IPS-20b (cell line): ENCODE measurements around the gene STARD8.

ENCODE experiments used
- H3K27ac ChIP-seq: one replicate; pipeline ENCODE4 v1.5.1; 2013; ENCODE audit warnings: low read length
- H3K27me3 ChIP-seq: 2 replicates; pipeline ENCODE4 v1.6.1; 2013; ENCODE audit warnings: mild to moderate bottlenecking, low read length, inconsistent platforms; ENCODE audit not compliant: insufficient read depth
- H3K36me3 ChIP-seq: 2 replicates; pipeline ENCODE4 v1.6.1; 2013; ENCODE audit warnings: low read depth, mild to moderate bottlenecking, inconsistent platforms, low read length, moderate library complexity; ENCODE audit not compliant: insufficient read depth
- H3K4me1 ChIP-seq: 2 replicates; pipeline ENCODE4 v1.6.1; 2013; ENCODE audit warnings: mild to moderate bottlenecking, control low read depth, inconsistent platforms, low read length, moderate library complexity; ENCODE audit not compliant: insufficient read depth
- H3K4me3 ChIP-seq: 2 replicates; pipeline ENCODE4 v1.5.1; 2013; ENCODE audit warnings: mild to moderate bottlenecking, low read length, inconsistent platforms
- H3K9ac ChIP-seq: 2 replicates; pipeline ENCODE4 v1.6.1; 2013; ENCODE audit warnings: low read depth, mild to moderate bottlenecking, inconsistent platforms, low read length, moderate library complexity
- H3K9me3 ChIP-seq: 2 replicates; pipeline ENCODE4 v1.6.1; 2013; ENCODE audit warnings: mild to moderate bottlenecking, low read depth, low read length, inconsistent platforms; ENCODE audit not compliant: insufficient read depth

STARD8 gene

GRCh38 chrX:68743754-68744153, 96.3 kb downstream of the STARD8 start:
- Histone ChIP-seq H3K27ac (no peak overlapping the region), H3K27me3 (no peaks in the 10 kb centered on the region), H3K36me3 (no peaks in the 10 kb centered on the region), H3K9ac (no peak overlapping the region), H3K9me3 (no peaks in the 10 kb centered on the region), H3K4me3 (no peak overlapping the region), H3K4me1 (no peaks in the 10 kb centered on the region)

- Histone ChIP-seq H3K9me3 (no peaks in the 10 kb centered on the region), H3K36me3 (no peaks in the 10 kb centered on the region), H3K9ac (no peak overlapping the region), H3K4me1 (no peaks in the 10 kb centered on the region), H3K27ac (no peak overlapping the region), H3K27me3 (no peaks in the 10 kb centered on the region), H3K4me3 (no peak overlapping the region)
These were observed 99.5 kb downstream of the STARD8 start for GRCh38 chrX:68746988-68747387.

- H3K9ac ChIP-seq, result no peak overlapping the region
- H3K27ac ChIP-seq, result no peak overlapping the region
- no peaks in the 10 kb centered on the region for H3K36me3 ChIP-seq
- H3K9me3 ChIP-seq, result no peaks in the 10 kb centered on the region
- H3K27me3 ChIP-seq, result no peaks in the 10 kb centered on the region
- no peak overlapping the region for H3K4me3 ChIP-seq
- no peaks in the 10 kb centered on the region for H3K4me1 ChIP-seq
These were observed 100.6 kb downstream of the STARD8 start for GRCh38 chrX:68748030-68748429.

DNA sequence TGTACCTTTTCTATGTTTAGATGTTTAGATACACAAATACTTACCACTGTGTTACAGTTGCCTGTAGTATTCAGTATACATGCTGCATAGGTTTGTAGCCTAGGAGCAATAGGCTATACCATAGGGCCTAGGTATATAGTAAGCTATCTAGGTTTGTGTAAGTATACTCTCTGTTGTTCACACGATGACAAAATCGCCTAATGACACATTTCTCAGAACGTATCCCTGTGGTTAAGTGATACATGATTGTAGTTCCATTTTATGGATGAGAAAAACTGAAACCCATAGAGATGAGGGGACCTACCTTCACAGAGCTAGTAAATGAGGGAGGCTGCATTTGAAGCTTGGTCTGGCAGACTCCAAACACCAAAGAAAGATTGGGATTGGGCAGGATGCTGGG, 102.0 kb downstream of the STARD8 start:
- no peaks in the 10 kb centered on the region for H3K27me3 ChIP-seq
- no peak overlapping the region for H3K9ac ChIP-seq
- no peaks in the 10 kb centered on the region for H3K9me3 ChIP-seq

GRCh38 chrX:68750316-68750715, 102.8 kb downstream of the STARD8 start:
- Histone ChIP-seq H3K4me3 (no peak overlapping the region), H3K4me1 (no peaks in the 10 kb centered on the region), H3K27me3 (no peaks in the 10 kb centered on the region), H3K9ac (no peak overlapping the region), H3K36me3 (no peaks in the 10 kb centered on the region), H3K9me3 (no peaks in the 10 kb centered on the region), H3K27ac (no peak overlapping the region)

More for the DNA sequence above, 102.0 kb downstream of the STARD8 start:
- H3K4me3 ChIP-seq, result no peak overlapping the region
- no peak overlapping the region for H3K27ac ChIP-seq
- no peaks in the 10 kb centered on the region for H3K4me1 ChIP-seq
- no peaks in the 10 kb centered on the region for H3K36me3 ChIP-seq

DNA sequence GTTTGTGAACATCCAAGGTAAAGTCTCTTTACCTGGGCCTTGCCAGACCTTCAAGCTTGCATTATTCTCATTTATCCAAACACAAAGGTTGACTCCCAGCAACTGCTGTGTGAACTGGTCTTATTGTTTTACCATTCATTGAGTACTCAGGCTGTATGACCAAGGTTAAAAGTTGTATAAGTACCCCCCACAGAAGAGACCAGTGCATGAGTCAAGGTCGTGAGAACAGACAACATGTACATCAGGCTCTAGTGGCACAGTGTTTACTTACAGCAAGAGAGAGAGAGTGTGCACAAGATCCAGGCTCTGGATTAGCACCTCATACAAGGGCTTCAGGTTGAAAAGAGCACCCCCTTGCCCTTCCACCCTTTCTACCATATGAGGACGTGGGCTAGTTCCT, 103.9 kb downstream of the STARD8 start:
- Histone ChIP-seq H3K27ac (no peak overlapping the region), H3K9me3 (no peaks in the 10 kb centered on the region), H3K9ac (no peak overlapping the region), H3K27me3 (no peaks in the 10 kb centered on the region), H3K4me3 (no peak overlapping the region), H3K4me1 (no peaks in the 10 kb centered on the region), H3K36me3 (no peaks in the 10 kb centered on the region)

DNA sequence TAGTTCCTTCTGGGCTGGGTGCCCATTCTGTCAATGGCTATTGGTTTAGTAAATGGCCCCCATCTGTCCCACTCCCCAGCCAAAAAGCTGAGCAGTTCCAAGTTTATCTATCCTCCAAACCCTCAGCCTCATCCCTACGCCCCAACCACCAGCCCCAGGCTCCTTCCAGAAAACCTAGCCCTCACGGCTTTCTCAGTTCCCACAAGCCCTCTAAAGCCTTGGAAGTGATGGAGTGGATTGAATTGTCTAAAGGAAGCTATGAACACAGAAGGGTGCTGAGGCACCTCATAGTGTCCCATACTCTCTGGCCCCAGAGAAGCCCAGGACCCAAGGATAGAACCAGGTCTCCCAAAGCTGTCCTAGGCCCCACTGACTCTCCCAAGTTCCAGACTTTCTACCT, 105.8 kb downstream of the STARD8 start:
- H3K27ac ChIP-seq, result no peak overlapping the region
- no peaks in the 10 kb centered on the region for H3K9me3 ChIP-seq
- H3K4me1 ChIP-seq, result no peaks in the 10 kb centered on the region

DNA sequence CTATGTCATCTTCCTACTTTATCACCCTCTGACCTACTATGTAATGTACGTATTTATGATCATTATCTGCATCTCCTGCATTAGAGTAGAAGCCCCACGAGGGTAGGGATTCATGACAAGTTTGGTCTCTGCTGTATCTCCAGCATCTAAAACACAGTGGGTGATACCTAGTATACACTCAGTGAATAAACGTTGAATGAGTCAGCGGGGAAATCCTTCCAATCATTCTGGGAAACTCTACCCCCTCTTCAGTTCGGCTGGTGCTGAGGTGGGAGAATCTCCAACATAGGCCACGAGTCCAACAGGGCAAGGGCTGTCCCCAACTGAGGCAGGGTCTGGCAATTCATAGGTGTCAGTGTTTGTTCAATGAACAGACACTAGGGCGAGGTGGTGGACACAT, 106.9 kb downstream of the STARD8 start:
- Histone ChIP-seq H3K4me1 (no peaks in the 10 kb centered on the region), H3K9ac (no peak overlapping the region), H3K36me3 (no peaks in the 10 kb centered on the region), H3K9me3 (no peaks in the 10 kb centered on the region), H3K27ac (no peak overlapping the region), H3K4me3 (no peak overlapping the region), H3K27me3 (no peaks in the 10 kb centered on the region)

More for the DNA sequence above, 105.8 kb downstream of the STARD8 start:
- H3K36me3 ChIP-seq, result no peaks in the 10 kb centered on the region
- H3K27me3 ChIP-seq, result no peaks in the 10 kb centered on the region
- no peak overlapping the region for H3K9ac ChIP-seq
- no peak overlapping the region for H3K4me3 ChIP-seq

DNA sequence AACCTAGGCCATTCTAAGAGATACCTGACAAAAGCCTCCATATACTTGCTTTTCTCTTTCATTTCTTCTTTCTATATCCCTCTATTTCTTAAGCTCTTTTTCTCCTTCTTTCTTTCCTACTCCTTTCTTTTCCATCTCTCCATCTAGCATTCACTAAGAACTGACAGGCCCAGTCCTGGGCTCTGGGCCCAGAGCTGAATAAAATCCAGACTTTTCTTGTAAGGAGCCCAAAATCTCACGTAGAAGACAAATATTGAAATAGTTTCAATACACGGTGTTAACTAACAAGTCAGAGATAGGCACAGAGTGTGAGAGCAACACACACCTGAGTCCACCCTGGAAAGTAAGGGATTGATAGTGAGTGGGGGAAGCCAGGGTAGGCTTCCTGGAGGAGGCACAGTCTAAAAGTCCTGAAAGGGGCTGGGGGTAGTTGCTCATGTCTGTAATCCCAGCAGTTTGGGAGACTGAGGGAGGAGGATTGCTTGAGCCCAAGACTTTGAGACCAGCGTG, 108.2 kb downstream of the STARD8 start:
- H3K27ac ChIP-seq, result no peak overlapping the region
- no peak overlapping the region for H3K9ac ChIP-seq
- no peak overlapping the region for H3K4me3 ChIP-seq
- no peaks in the 10 kb centered on the region for H3K4me1 ChIP-seq
- no peaks in the 10 kb centered on the region for H3K27me3 ChIP-seq
- no peaks in the 10 kb centered on the region for H3K9me3 ChIP-seq
- H3K36me3 ChIP-seq, result no peaks in the 10 kb centered on the region

- Histone ChIP-seq H3K9me3 (no peaks in the 10 kb centered on the region), H3K9ac (no peak overlapping the region), H3K36me3 (no peaks in the 10 kb centered on the region), H3K4me1 (no peaks in the 10 kb centered on the region), H3K27me3 (no peaks in the 10 kb centered on the region), H3K27ac (no peak overlapping the region), H3K4me3 (no peak overlapping the region)
These were observed 109.9 kb downstream of the STARD8 start for GRCh38 chrX:68757331-68757730.

- no peak overlapping the region for H3K27ac ChIP-seq
- no peaks in the 10 kb centered on the region for H3K9me3 ChIP-seq
- no peak overlapping the region for H3K4me3 ChIP-seq
- no peaks in the 10 kb centered on the region for H3K36me3 ChIP-seq
- no peaks in the 10 kb centered on the region for H3K27me3 ChIP-seq
- H3K4me1 ChIP-seq, result no peaks in the 10 kb centered on the region
- no peak overlapping the region for H3K9ac ChIP-seq
These were observed 110.3 kb downstream of the STARD8 start for GRCh38 chrX:68757731-68758130.

DNA sequence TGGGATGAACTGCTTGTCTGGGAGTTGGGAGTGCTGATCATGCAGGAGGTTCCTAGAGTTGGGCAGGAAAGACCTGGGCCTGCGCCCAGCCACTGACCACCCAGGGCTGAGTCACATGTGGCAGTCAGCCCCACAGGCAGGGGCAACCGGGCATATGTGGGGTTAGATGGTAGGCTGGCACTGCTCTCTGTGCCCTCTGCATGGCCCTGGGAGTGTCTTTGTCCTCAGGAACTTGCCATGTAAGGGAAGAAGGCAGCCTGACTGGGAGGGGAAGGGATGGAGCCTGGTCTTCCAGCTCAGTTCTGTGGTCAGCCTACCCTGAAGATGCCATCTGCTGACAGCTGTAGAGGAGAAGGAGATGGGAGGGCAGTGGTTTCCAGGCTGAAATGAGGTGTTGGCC, 111.2 kb downstream of the STARD8 start:
- Histone ChIP-seq H3K9ac (no peak overlapping the region), H3K4me3 (no peak overlapping the region), H3K27me3 (no peaks in the 10 kb centered on the region), H3K9me3 (no peaks in the 10 kb centered on the region), H3K4me1 (no peaks in the 10 kb centered on the region), H3K36me3 (no peaks in the 10 kb centered on the region), H3K27ac (no peak overlapping the region)

DNA sequence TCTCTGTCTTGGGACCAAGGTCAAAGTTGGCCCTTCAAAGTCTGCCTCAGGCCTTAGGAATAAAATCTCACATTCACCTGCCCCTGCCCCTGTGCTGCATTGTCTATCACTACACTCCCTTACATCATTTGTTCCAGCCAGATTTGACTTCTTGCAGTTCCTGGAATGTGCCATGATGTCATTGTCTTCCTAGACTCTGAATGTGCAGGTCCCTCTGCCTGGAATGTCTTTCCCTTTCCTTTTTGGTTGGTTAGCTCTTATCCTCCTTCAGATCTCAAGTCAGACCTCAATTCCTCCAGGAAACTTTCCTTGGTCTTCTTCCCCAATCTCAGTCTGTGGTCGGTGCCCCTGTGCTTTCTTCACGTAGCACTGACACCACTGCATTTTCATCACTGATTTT, 113.6 kb downstream of the STARD8 start:
- no peak overlapping the region for H3K27ac ChIP-seq
- H3K36me3 ChIP-seq, result no peaks in the 10 kb centered on the region
- no peaks in the 10 kb centered on the region for H3K27me3 ChIP-seq
- no peaks in the 10 kb centered on the region for H3K9me3 ChIP-seq
- no peak overlapping the region for H3K4me3 ChIP-seq
- H3K4me1 ChIP-seq, result no peaks in the 10 kb centered on the region
- H3K9ac ChIP-seq, result no peak overlapping the region
